B cell (primary cell): ENCODE measurements around the gene CFAP157.

Experiments
- CTCF ChIP-seq: fragments of 200-600 bp; IDR thresholded peaks from one replicate; pipeline ENCODE4 v1.8.0; 2022; ENCODE audit warnings: antibody characterized with exemption, mild to moderate bottlenecking
- EZH2 ChIP-seq: IDR thresholded peaks from 2 replicates; pipeline ENCODE4 v1.6.1; 2012; ENCODE audit warnings: borderline replicate concordance, low read depth, mild to moderate bottlenecking, moderate library complexity, low read length; ENCODE audit not compliant: insufficient read depth, poor library complexity, severe bottlenecking

GRCh38 chr9:127716412-127716811 lies 9.6 kb downstream of the CFAP157 start:
- no peak for TF ChIP-seq CTCF
- TF ChIP-seq EZH2: no peak
